NCI-H2196 treated with DMSO at 0.1 percent for 48 hours (cell line): Measurements from ENCODE around the gene CDH13.

ENCODE experiments used
- DNase-seq: peaks from one replicate; lab custom pipeline; 2025; ENCODE audit not compliant: unreplicated experiment; lab: John Stamatoyannopoulos, UW

The CDH13 gene

DNA sequence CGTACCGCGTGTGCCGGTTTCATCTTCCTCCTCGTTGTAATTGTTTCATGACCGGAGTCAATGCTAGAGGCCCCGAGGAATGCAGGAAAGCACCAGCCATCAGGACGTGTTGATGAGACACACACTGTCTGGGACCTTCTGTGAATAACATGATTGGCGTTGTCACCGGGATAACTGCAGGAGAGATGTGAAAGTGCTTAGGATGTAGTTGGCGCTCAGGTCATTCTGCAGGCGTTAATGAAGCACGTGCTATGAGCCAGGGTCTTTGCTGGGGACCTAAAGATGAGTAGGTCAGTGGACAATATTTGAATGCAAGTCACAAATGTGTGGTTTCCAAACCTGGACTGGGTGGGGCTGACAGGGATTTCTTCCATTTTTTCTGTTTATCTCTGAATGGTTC, 999.4 kb downstream of the CDH13 start:
- no peak for DNase-seq

DNA sequence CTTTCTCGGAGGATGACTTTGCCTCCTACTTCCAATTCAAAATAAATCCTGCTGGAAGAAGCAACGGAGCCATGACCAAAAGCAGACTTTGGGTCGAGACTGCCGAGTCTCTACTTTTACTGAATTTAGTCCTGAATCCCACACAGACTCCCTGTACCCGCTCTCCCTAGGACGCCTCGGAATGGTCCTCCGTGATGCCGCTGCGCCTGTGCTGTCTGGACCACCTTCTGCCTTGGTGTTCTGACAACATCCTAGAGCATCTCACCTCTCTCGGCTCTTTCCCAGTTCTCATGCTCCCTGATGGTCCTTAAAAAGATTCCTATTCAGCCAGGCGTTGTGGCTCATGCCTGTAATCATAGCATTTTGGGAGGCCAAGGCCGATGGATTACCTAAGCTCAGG, 999.9 kb downstream of the CDH13 start:
- DNase-seq = no peak

GRCh38 chr16:83627996-83628395, 1001.2 kb downstream of the CDH13 start:
- DNase-seq = no peak

GRCh38 chr16:83629426-83629825, 1002.7 kb downstream of the CDH13 start:
- no peak for DNase-seq

GRCh38 chr16:83629836-83630235, 1003.1 kb downstream of the CDH13 start:
- DNase-seq = no peak

DNA sequence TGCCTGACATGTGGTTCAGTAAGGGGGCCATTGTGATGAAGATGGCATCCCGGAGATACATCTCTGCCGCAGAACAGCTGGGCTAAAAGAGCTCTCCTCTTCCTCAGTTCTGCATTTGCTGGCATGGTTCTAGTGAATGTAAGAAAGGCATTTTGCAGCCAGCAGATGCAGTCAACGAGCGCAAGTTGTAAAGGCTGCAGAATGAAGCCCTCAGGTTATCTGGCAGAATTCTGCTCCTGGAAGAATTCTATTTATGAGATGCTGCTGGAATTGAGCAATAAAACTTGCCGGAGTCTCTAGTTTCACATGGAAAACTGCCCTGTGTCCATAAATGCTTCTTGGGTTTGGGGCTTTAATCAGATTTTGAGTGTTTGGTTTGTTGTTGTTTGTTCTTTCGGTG, 1004.2 kb downstream of the CDH13 start:
- no peak for DNase-seq

DNA sequence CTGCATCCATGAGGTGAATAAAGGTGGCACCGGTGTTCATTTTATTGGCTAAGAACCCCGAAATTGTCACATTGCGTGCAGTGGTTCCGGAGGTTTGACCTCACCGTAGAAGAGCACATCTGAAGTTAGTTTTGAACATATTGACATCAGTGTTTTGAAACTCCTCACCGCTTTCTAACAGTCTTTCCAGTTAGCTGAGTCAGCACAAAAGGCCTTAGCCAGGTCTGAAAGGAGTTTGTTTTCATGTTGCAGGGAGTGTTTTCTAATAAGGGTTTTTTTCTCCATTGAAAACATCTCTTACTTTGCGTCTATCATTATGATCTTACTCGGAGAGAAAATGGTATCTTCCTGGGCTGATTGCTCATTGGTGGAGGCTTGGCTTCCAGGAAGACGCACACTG, 1006.5 kb downstream of the CDH13 start:
- DNase-seq = no peak

DNA sequence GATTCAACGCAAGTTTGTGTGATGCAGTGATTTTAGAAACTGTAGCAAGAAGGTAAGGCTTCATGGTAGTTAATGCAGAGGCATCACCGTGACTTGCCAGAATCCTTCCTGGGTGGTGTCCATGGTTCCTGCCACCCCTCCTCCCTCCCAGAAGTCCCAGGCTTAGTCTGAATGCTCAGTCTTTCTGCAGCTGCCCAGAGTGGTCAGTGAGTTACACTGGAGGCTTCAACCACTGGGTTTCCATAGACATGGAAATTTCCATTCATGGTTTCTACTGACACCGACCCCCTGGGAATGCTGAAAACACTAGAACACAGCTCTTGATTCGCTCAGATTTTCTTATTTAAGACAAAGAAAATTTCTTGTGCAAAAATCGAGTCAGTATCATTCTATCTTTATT, 1021.6 kb downstream of the CDH13 start:
- no peak for DNase-seq

DNA sequence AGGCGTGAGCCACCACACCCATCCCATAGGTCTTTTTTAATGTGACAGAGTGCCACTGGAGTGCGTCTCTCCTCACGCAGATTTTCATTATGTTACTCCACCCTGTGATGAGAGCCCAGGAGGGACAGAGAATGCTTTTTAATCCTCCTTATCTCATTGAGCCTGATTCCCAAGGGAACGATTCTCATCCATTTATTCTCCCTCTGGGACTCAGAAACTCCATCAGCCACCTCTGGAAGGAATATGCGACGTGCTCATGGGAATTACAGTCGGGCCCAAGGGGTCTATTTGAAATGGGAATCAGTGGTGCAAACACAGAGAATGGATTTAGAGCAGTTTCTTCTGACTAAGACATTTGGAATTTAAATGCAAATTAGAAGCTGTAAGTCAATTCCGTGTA, 1025.1 kb downstream of the CDH13 start:
- DNase-seq = no peak

- DNase-seq = no peak
Measured at GRCh38 chr16:83652943-83653342, 1026.2 kb downstream of the CDH13 start.

- no peak for DNase-seq
Measured at GRCh38 chr16:83653785-83654184, 1027.0 kb downstream of the CDH13 start.

GRCh38 chr16:83660282-83660681, 1033.5 kb downstream of the CDH13 start:
- DNase-seq = no peak

DNA sequence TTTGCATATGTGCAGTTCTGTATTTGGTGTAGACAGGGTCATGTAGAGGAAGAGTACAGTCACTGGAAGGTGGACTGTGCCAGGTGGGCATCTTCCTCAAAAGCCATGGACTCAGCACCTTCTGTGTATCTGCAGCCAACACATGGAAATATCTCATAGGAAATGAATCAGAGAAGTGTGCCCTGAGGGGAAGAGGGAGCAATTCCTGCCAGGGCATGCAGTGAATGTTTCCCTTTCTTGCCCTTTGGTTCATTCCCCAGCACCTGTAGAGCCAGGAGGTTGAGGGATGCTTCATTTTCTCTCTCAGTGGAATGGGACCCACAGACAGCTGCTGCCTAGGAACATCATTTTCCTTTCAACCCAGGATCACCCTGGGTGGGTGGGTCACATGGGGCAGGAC, 1034.9 kb downstream of the CDH13 start:
- no peak for DNase-seq

- DNase-seq = peak; percentile 16
Measured at GRCh38 chr16:83666449-83666848, 1039.7 kb downstream of the CDH13 start.

GRCh38 chr16:83669456-83669855, 1042.7 kb downstream of the CDH13 start:
- no peak for DNase-seq

DNA sequence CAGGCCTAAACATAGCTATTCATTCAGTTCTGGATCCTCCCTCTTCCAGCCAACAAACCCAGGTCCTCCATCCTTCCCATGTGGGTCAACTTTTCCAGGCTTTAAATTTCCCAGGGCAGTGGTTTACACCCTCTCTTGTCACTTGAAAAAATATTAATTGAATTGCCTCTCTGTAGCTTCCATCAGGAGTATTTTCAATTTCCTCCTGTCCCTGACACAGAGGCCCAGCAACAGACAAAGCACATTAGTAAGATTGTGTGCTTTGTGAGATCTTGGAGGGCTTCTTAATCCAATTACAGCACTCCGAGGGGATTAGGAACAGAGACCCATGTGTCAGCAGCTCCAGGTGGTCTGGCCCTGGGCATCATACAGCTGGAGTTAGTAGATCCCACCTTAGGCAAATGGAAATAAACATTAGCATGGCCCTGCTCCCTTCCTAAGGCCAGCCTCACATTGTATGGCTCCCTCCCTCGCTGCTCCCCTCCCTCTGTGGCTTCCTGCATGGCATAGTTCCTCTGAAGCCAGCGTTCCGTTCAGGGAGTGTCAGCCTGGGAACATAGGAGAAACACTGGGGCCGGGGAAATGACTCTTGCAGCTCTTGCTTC, 1048.3 kb downstream of the CDH13 start:
- DNase-seq = no peak

- DNase-seq = no peak
Measured at GRCh38 chr16:83676086-83676485, 1049.3 kb downstream of the CDH13 start.

- no peak for DNase-seq
Measured at GRCh38 chr16:83680980-83681379, 1054.2 kb downstream of the CDH13 start.

DNA sequence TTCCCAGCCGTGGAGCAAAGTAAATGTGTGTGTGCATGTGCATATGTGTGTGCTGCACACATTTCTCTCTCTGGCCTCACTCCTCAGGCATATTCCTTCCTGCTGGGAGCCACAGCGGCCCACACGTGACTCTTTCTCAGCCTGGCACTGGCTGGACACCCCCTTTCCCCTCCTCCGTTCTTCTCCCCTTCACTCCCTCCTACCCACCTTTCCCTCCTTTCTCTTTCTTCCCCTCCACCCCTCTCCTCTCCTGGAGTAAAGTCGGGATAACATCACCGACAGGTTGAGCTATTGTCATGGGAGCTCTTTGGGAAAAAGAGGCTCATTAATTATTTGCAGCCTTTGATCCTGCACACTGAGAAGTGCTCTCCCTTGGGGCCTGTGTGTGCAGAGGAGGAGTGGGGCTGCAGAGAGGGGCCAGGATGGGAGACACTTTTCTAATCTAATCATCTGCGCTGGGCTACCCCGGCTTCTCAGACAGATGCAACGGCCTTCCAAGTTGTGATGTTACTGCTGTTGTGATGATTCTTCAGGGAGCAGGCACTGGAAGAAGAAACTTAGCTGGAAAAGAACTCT, 1054.7 kb downstream of the CDH13 start:
- no peak for DNase-seq

DNA sequence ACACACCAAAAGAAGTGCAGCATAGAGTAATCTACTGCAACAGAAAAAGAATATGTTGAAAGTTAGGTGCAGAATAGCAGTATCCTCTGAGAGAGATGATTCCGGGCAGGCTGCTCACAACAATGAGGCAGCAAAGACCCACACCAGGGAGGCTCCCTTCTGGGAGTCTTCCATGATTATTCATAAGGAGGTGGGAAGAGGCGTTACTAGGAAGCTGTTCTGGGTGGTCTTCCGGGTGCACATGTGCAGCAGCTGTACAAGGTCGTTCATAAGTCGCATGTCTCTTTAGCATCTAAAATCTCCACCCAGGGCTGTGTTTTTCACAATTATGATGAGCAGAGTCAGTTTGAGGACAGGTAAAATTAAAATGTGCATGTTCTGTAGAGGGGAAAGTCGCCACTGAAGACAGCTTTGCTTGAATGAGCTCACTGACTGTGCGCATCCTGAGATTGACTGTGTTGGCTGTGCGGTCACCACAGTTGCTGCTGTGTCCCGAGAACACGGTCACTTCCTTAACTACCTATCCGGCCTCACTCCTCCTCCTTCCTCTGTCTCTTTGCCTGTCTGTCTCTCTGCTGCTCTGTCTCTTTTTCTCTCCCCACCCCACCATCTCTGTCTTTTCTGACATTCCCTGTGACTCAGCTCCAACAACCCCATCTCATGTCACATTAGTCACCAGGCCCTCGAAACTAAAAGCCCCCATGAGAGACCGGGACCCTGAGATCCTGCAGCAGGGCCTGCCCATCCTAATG, 1055.5 kb downstream of the CDH13 start:
- no peak for DNase-seq

GRCh38 chr16:83682868-83683235, 1056.1 kb downstream of the CDH13 start:
- no peak for DNase-seq

GRCh38 chr16:83685615-83686165, 1058.9 kb downstream of the CDH13 start:
- DNase-seq = no peak
